HG03135 (cell line): ENCODE measurements around the gene TBX10.
"Not testable (repeated sequence)": the region's sequence is repeated elsewhere in the genome, so short reads cannot be mapped to it uniquely, and the experiment has no call there.

Experiments used
- ATAC-seq: cut with Tn5 transposase; IDR thresholded peaks from one replicate; pipeline ENCODE4 v1.9.1; 2021; ENCODE audit warnings: mild to moderate bottlenecking, moderate library complexity; ENCODE audit not compliant: unreplicated experiment

Gene TBX10

GRCh38 chr11:67664696-67665540, 25.4 kb upstream of the TBX10 start:
- no peak for ATAC-seq

GRCh38 chr11:67664213-67664585, 24.6 kb upstream of the TBX10 start:
- ATAC-seq, result no peak

DNA sequence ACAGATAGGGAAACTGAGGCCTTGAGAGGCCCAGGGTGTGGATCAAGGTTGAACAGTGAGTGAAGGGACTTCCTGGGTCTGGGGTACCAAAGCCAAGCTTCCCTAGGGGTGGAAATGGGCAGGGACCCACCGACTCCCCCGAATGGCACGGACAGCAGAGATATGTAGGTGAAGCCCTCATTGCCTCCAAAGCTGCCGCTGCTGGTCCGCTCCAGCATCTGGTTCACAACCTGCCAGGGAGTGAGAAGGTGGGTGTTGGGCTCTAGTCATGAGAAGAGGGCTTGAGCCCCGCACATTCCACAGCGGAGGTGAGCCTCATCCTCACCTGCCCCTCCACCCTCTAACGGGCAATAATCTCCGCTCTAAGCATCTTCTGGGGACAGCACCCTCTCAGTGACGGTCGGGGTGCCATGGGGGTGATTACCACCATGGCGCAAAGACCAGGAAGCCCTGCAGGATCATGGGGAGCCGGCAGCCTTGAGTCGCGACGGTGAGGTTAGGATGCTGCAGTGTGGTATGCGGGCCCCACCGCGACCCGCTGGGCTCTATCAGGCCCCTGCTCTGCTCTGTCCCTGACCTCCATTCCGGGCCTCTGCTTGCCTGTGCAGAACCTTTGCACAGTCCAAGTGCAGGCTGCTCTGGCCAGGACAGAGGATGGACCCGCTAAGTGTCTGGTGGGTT, 24.1 kb upstream of the TBX10 start:
- no peak for ATAC-seq

GRCh38 chr11:67662835-67663531, 23.4 kb upstream of the TBX10 start:
- no peak for ATAC-seq

DNA sequence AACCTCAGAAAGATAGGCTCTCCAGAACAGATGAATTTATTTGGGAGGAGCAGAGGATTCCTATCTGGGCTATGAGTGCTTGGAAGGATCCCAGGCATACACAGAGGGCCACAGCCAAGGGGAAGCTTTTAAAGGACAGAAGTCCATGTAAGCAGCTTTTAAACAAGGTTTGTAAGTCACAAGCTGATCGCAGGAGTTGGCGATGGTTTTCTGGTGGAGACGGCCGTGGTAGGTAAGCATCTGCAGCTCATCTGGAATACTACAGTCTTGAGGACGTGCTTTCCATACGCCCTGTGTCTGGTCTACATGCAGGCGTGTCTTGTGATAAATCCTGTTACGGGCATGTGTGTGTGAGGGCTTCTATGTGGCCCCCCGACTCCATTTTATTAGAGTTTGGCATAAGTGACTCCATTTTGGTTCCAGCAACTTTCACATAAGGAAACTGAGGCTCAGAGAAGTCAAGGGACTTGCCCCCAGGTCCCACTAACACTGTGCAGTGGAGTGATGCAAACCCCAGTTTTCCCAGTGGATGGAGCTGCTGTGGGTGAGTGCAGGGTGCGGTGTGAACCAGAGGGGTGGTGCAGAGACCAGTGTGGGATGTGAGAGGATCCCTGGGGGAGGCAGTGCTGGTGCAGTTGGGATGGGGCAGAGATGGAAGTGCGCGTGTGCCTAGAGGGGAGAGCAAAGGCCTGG, 22.7 kb upstream of the TBX10 start:
- no peak for ATAC-seq

- ATAC-seq, result not testable (repeated sequence)
These were observed 21.2 kb upstream of the TBX10 start for GRCh38 chr11:67660752-67661151.

- not testable (repeated sequence) for ATAC-seq
These were observed 20.1 kb upstream of the TBX10 start for GRCh38 chr11:67659651-67660165.

- ATAC-seq, result no peak
These were observed 17.7 kb upstream of the TBX10 start for GRCh38 chr11:67657300-67657699.

DNA sequence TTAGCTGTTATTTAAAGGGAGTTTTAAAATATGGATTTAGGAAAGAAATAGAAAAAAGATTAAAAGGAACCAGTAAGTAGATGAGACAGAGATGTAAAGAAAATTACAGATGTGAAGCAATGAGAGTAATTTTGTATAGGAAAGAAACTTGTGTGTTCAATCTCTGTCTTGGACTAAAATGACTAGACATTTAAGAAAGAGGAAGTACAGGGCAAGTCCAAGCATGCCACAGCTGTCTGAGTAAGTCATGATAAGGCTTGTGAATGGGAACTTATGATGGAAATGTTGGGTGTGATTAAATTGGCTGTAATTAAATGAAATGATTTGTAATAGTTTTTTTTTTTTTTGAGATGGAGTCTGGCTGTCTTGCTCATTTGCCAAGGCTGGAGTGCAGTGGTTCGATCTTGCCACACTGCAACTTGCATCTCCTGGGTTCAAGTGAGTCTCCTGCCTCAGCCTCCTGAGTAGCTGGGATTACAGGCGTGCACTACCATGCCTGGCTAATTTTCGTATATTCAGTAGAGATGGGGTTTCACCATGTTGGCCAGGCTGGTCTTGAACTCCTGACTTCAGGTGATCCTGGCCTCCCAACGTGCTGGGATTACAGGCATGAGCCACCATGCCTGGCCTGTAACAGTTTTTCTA, 16.8 kb upstream of the TBX10 start:
- no peak for ATAC-seq

GRCh38 chr11:67654225-67654624, 14.7 kb upstream of the TBX10 start:
- no peak for ATAC-seq

- no peak for ATAC-seq
These were observed 13.6 kb upstream of the TBX10 start for GRCh38 chr11:67652965-67653845.

DNA sequence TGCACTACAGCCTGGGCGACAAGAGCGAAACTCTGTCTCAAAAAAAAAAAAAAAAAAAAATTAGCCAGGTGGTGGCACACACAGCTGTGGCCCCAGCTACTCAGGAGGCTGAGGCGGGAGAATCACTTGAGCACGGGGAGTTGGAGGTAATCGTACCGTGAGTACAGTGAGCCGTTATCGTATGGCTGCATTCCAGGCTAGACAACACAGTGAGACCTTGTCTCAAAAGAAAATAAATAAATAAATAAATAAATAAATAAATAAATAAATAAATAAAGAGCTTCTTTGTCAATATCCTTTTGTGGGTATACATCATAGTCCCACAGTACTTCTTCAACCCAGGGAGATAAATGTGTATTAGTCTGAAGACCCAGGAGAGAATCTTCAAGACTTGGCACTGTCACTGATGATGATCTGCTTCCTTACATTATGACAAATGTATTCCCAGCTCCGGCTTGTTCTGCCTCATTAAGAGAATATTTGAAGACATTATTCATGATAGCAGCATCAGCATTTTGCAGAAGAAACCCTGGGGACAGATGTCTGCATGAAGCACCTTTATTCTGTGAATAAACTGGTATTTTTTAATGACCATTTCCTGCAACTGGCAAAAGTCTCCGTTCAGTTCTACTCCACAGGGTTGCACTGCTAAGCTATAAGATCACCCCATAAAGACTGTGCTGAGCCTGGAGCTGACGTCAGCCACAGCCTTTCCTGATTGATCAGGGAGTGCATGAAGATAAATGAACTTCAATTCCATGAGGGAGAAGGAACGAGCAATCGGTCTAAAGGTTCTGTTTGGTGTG, 12.6 kb upstream of the TBX10 start:
- no peak for ATAC-seq

- ATAC-seq, result no peak
These were observed 10.3 kb upstream of the TBX10 start for GRCh38 chr11:67649634-67650510.

- ATAC-seq, result no peak
These were observed 9.4 kb upstream of the TBX10 start for GRCh38 chr11:67648796-67649613.

- ATAC-seq, result peak; percentile 60
These were observed 8.7 kb upstream of the TBX10 start for GRCh38 chr11:67648140-67648795.

DNA sequence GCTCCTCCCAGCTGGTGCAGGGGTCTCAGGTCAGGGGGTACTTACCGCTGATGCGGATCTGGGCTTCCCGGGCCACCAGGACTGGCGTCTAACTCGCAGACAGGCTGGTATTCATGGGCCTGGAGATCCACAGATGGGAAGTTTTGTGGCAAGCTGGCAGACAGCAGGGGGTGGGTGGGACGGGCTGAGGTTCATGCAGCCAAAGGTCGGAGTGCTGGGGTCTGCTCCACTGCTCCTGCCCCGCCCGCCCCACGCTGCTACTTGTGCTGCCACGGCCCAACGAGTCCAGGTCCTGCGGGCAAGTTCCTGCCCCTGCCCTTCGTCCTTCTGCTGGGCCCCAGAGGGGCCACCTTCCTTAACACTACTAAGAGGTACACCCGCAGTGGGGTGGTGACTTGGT, 7.9 kb upstream of the TBX10 start:
- no peak for ATAC-seq
